Measurements from ENCODE around the gene ARMCX5. TPM values are rescaled to one million over a fixed set of nuclear protein-coding genes. Genes with fewer than 3 reads are reported as not detected.

ARMCX5 gene
- total and polyA plus RNA-seq, 3 experiments from 2014 or later = 7.3 to 10.1 (median 8.8) TPM

GRCh38 chrX:102606115-102606514 is 6.8 kb downstream of the ARMCX5 start:
- Mint-ChIP-seq H3K9me3 (no peaks in the 10 kb centered on the region), H3K36me3 (peaks cover 3 to 26% (median 3%) of the 10 kb centered on the region in 3 donors), H3K4me1 (peaks cover 25 to 83% (median 61%) of the 10 kb centered on the region in 3 donors), H3K27me3 (peaks cover 0 to 5% of the 10 kb centered on the region in 2 donors), H3K4me3 (no peak overlapping the region), H3K27ac (peak overlapping the region in 1 of 8 donors; percentile 20)
- Histone ChIP-seq H3K27ac (ENCODE audit: low read depth, low read length) (no peak overlapping the region), H3K9me3 (ENCODE audit: low read length) (no peaks in the 10 kb centered on the region), H3K4me1 (ENCODE audit: insufficient read depth, low read length) (no peaks in the 10 kb centered on the region), H3K36me3 (ENCODE audit: insufficient read depth, low read length) (no peaks in the 10 kb centered on the region), H3K4me3 (ENCODE audit: low read length) (no peak overlapping the region), H3K27me3 (ENCODE audit: insufficient read depth, low read length, poor library complexity, severe bottlenecking) (no peaks in the 10 kb centered on the region)
- DNase-seq = no peak
- ChIA-PET POLR2A (no interaction called here), CTCF (no interaction called here)

GRCh38 chrX:102610905-102611304 is 11.6 kb downstream of the ARMCX5 start:
- H3K27me3 ChIP-seq (ENCODE audit: insufficient read depth, low read length, poor library complexity, severe bottlenecking) = no peaks in the 10 kb centered on the region
- H3K9me3 ChIP-seq (ENCODE audit: low read length) = no peaks in the 10 kb centered on the region
- Mint-ChIP-seq H3K4me3 (no peak overlapping the region), H3K27ac (no peak overlapping the region), H3K27me3 (peaks cover 0 to 3% of the 10 kb centered on the region in 2 donors), H3K4me1 (peaks cover 21 to 55% (median 55%) of the 10 kb centered on the region in 3 donors), H3K36me3 (peaks cover 5 to 39% (median 11%) of the 10 kb centered on the region in 3 donors), H3K9me3 (no peaks in the 10 kb centered on the region)
- H3K4me1 ChIP-seq (ENCODE audit: insufficient read depth, low read length) = no peaks in the 10 kb centered on the region
- no peak for DNase-seq
- H3K4me3 ChIP-seq (ENCODE audit: low read length) = no peak overlapping the region
- POLR2A ChIA-PET = no interaction called here
- H3K36me3 ChIP-seq (ENCODE audit: insufficient read depth, low read length) = no peaks in the 10 kb centered on the region
- CTCF ChIA-PET = no interaction called here
- no peak overlapping the region for H3K27ac ChIP-seq (ENCODE audit: low read depth, low read length)

GRCh38 chrX:102624105-102624504 is 24.8 kb downstream of the ARMCX5 start:
- Histone ChIP-seq H3K27ac (ENCODE audit: low read depth, low read length) (no peak overlapping the region), H3K36me3 (ENCODE audit: insufficient read depth, low read length) (no peaks in the 10 kb centered on the region), H3K4me1 (ENCODE audit: insufficient read depth, low read length) (no peaks in the 10 kb centered on the region), H3K27me3 (ENCODE audit: insufficient read depth, low read length, poor library complexity, severe bottlenecking) (no peaks in the 10 kb centered on the region), H3K4me3 (ENCODE audit: low read length) (no peak overlapping the region), H3K9me3 (ENCODE audit: low read length) (no peaks in the 10 kb centered on the region)
- no peak overlapping the region for H3K4me3 Mint-ChIP-seq
- H3K27ac Mint-ChIP-seq = no peak overlapping the region
- POLR2A ChIA-PET = no interaction called here
- peaks cover 13 to 40% (median 14%) of the 10 kb centered on the region in 3 donors for H3K4me1 Mint-ChIP-seq
- peaks cover 0 to 32% (median 26%) of the 10 kb centered on the region in 3 donors for H3K36me3 Mint-ChIP-seq
- H3K9me3 Mint-ChIP-seq = peaks cover 0 to 21% (median 16%) of the 10 kb centered on the region in 5 donors
- no peak for DNase-seq
- CTCF ChIA-PET = no interaction called here
- H3K27me3 Mint-ChIP-seq = no peaks in the 10 kb centered on the region

- H3K36me3 Mint-ChIP-seq = peaks cover 0 to 11% (median 0%) of the 10 kb centered on the region in 3 donors
- ChIA-PET POLR2A (no interaction called here), CTCF (no interaction called here)
- Histone ChIP-seq H3K36me3 (ENCODE audit: insufficient read depth, low read length) (no peaks in the 10 kb centered on the region), H3K4me3 (ENCODE audit: low read length) (no peak overlapping the region), H3K4me1 (ENCODE audit: insufficient read depth, low read length) (no peaks in the 10 kb centered on the region), H3K9me3 (ENCODE audit: low read length) (no peaks in the 10 kb centered on the region), H3K27me3 (ENCODE audit: insufficient read depth, low read length, poor library complexity, severe bottlenecking) (no peaks in the 10 kb centered on the region), H3K27ac (ENCODE audit: low read depth, low read length) (no peak overlapping the region)
- peaks cover 13 to 32% (median 14%) of the 10 kb centered on the region in 3 donors for H3K4me1 Mint-ChIP-seq
- no peak overlapping the region for H3K4me3 Mint-ChIP-seq
- no peaks in the 10 kb centered on the region for H3K27me3 Mint-ChIP-seq
- DNase-seq = peak in 2 of 5 donors; percentile 3 to 14
- H3K9me3 Mint-ChIP-seq = no peaks in the 10 kb centered on the region
- H3K27ac Mint-ChIP-seq = peak overlapping the region in 1 of 8 donors; percentile 66
Observed at GRCh38 chrX:102627640-102628039, 28.3 kb downstream of the ARMCX5 start.

GRCh38 chrX:102637561-102637960 is 38.2 kb downstream of the ARMCX5 start:
- no peaks in the 10 kb centered on the region for H3K27me3 ChIP-seq (ENCODE audit: insufficient read depth, low read length, poor library complexity, severe bottlenecking)
- CTCF ChIA-PET = no interaction called here

GRCh38 chrX:102650903-102651241 is 51.6 kb downstream of the ARMCX5 start:
- H3K9me3 ChIP-seq (ENCODE audit: low read length) = no peaks in the 10 kb centered on the region
- H3K27me3 ChIP-seq (ENCODE audit: insufficient read depth, low read length, poor library complexity, severe bottlenecking) = no peaks in the 10 kb centered on the region
- peaks cover 8% of the 10 kb centered on the region for H3K4me1 ChIP-seq (ENCODE audit: insufficient read depth, low read length)
- H3K27ac ChIP-seq (ENCODE audit: low read depth, low read length) = no peak overlapping the region
- DNase-seq = no peak
- H3K4me3 ChIP-seq (ENCODE audit: low read length) = peak overlapping the region; percentile 70
- no peaks in the 10 kb centered on the region for H3K36me3 ChIP-seq (ENCODE audit: insufficient read depth, low read length)
- ChIA-PET POLR2A (interaction anchor here (0.6 kb wide), 1 partner anchor 47 kb away, joined by 5 read pairs; no protein-coding TSS in a partner anchor), CTCF (no interaction called here)
- peak overlapping the region in 4 of 8 donors; percentile 85 to 100 (median 92) for H3K27ac Mint-ChIP-seq
- H3K9me3 Mint-ChIP-seq = peaks cover 0 to 2% (median 0%) of the 10 kb centered on the region in 5 donors
- H3K4me3 Mint-ChIP-seq = peak overlapping the region; percentile 92 to 99 (median 98)
- peaks cover 15 to 38% (median 18%) of the 10 kb centered on the region in 3 donors for H3K4me1 Mint-ChIP-seq
- peaks cover 0 to 9% of the 10 kb centered on the region in 2 donors for H3K27me3 Mint-ChIP-seq
- H3K36me3 Mint-ChIP-seq = peaks cover 0 to 21% (median 0%) of the 10 kb centered on the region in 3 donors

More at GRCh38 chrX:102637561-102637960, 38.2 kb downstream of the ARMCX5 start:
- Mint-ChIP-seq H3K27ac (no peak overlapping the region), H3K4me3 (no peak overlapping the region), H3K27me3 (no peaks in the 10 kb centered on the region), H3K4me1 (no peaks in the 10 kb centered on the region), H3K9me3 (no peaks in the 10 kb centered on the region), H3K36me3 (peaks cover 3 to 10% (median 3%) of the 10 kb centered on the region in 3 donors)
- H3K4me3 ChIP-seq (ENCODE audit: low read length) = no peak overlapping the region
- DNase-seq = no peak
- H3K36me3 ChIP-seq (ENCODE audit: insufficient read depth, low read length) = no peaks in the 10 kb centered on the region
- POLR2A ChIA-PET = no interaction called here
- H3K4me1 ChIP-seq (ENCODE audit: insufficient read depth, low read length) = no peaks in the 10 kb centered on the region
- no peak overlapping the region for H3K27ac ChIP-seq (ENCODE audit: low read depth, low read length)
- no peaks in the 10 kb centered on the region for H3K9me3 ChIP-seq (ENCODE audit: low read length)

GRCh38 chrX:102651242-102652011 is 52.1 kb downstream of the ARMCX5 start, which contains the start of gene GPRASP1:
Gene GPRASP1 (plus strand): TSS chrX:102651483. CDS start chrX:102653914, 2,431 bp downstream.
- no peaks in the 10 kb centered on the region for H3K27me3 ChIP-seq (ENCODE audit: insufficient read depth, low read length, poor library complexity, severe bottlenecking)
- H3K9me3 ChIP-seq (ENCODE audit: low read length) = no peaks in the 10 kb centered on the region
- no peaks in the 10 kb centered on the region for H3K36me3 ChIP-seq (ENCODE audit: insufficient read depth, low read length)
- Mint-ChIP-seq H3K4me3 (peak within 1 kb of the TSS; percentile 92 to 99 (median 98)), H3K27me3 (peaks cover 0 to 9% of the 10 kb centered on the region in 2 donors), H3K9me3 (peaks cover 0 to 2% (median 0%) of the 10 kb centered on the region in 5 donors), H3K36me3 (peaks cover 0 to 23% (median 0%) of the 10 kb centered on the region in 3 donors), H3K4me1 (peaks cover 15 to 43% (median 24%) of the 10 kb centered on the region in 3 donors), H3K27ac (peak within 1 kb of the TSS; percentile 74 to 100 (median 96))
- DNase-seq = peak; percentile 37 to 81 (median 72)
- peaks cover 8% of the 10 kb centered on the region for H3K4me1 ChIP-seq (ENCODE audit: insufficient read depth, low read length)
- peak within 1 kb of the TSS; percentile 51 for H3K27ac ChIP-seq (ENCODE audit: low read depth, low read length)
- CTCF ChIA-PET = interaction anchor here (0.6 kb wide), 1 partner anchor 52 kb away, joined by 3 read pairs; the partner anchor contains the start of gene ARMCX5
- H3K4me3 ChIP-seq (ENCODE audit: low read length) = peak within 1 kb of the TSS; percentile 70
- POLR2A ChIA-PET = interaction anchor here (0.6 to 1.6 kb wide), 3 partner anchors 9 to 52 kb away, joined by 3 to 11 read pairs (median 5); partner anchors contain the start of gene ARMCX5
